ENCODE measurements around the gene GCH1. TPM values are rescaled to one million over a fixed set of nuclear protein-coding genes. Genes with fewer than 3 reads are reported as not detected.
"Not testable (repeated sequence)": the region's sequence is repeated elsewhere in the genome, so short reads cannot be mapped to it uniquely, and the experiment has no call there.

GCH1 gene
- total and polyA plus RNA-seq, 9 donors = 0.71 to 13.2 (median 2.6) TPM

- H3K36me3 ChIP-seq = no peaks in the 10 kb centered on the region
- TF ChIP-seq CTCF (IDR thresholded peaks at IDR 0.05) = no peak
- TF ChIP-seq EP300 (IDR thresholded peaks at IDR 0.05) = no peak
- TF ChIP-seq POLR2A (IDR thresholded peaks at IDR 0.05) = no peak
- no peaks in the 10 kb centered on the region for H3K27me3 ChIP-seq
- H3K27ac ChIP-seq = no peak overlapping the region
- 11 to 23% (median 15%) methylated on average over 5 of the region's 5 CpGs for WGBS, 3 donors
- no peak overlapping the region for H3K4me3 ChIP-seq
- no peaks in the 10 kb centered on the region for H3K9me3 ChIP-seq
- peak in 1 of 5 donors; percentile 14 for DNase-seq
- peaks cover 4% of the 10 kb centered on the region for H3K4me1 ChIP-seq (ENCODE audit: insufficient read depth)
- intact Hi-C loops (cut with DNase I) = no loop called here
These were observed 15.8 kb upstream of the GCH1 start for GRCh38 chr14:54918427-54918826.

GRCh38 chr14:54916101-54916500 is 13.5 kb upstream of the GCH1 start:
- intact Hi-C loops (cut with DNase I) = no loop called here
- no peak overlapping the region for H3K27ac ChIP-seq
- H3K4me3 ChIP-seq = no peak overlapping the region
- no peaks in the 10 kb centered on the region for H3K9me3 ChIP-seq
- TF ChIP-seq CTCF (IDR thresholded peaks at IDR 0.05) (no peak), POLR2A (IDR thresholded peaks at IDR 0.05) (no peak), EP300 (IDR thresholded peaks at IDR 0.05) (no peak)
- H3K36me3 ChIP-seq = no peaks in the 10 kb centered on the region
- no peak for DNase-seq
- no peaks in the 10 kb centered on the region for H3K27me3 ChIP-seq
- 74 to 83% (median 80%) methylated on average over 1 of the region's 1 CpG for WGBS, 3 donors
- H3K4me1 ChIP-seq (ENCODE audit: insufficient read depth) = peaks cover 2% of the 10 kb centered on the region

- no peaks in the 10 kb centered on the region for H3K4me1 ChIP-seq (ENCODE audit: insufficient read depth)
- TF ChIP-seq CTCF (IDR thresholded peaks at IDR 0.05) = no peak
- no peak for TF ChIP-seq POLR2A (IDR thresholded peaks at IDR 0.05)
- TF ChIP-seq EP300 (IDR thresholded peaks at IDR 0.05) = no peak
- DNase-seq = no peak
- H3K27me3 ChIP-seq = no peaks in the 10 kb centered on the region
- no peak overlapping the region for H3K27ac ChIP-seq
- H3K36me3 ChIP-seq = no peaks in the 10 kb centered on the region
- intact Hi-C loops (cut with DNase I) = no loop called here
- no peak overlapping the region for H3K4me3 ChIP-seq
- H3K9me3 ChIP-seq = no peaks in the 10 kb centered on the region
- WGBS, 3 donors = 79 to 86% (median 79%) methylated on average over 5 of the region's 5 CpGs
These were observed 7.4 kb upstream of the GCH1 start for GRCh38 chr14:54909817-54910558.

- H3K9me3 ChIP-seq; DNase-seq; H3K36me3 ChIP-seq; intact Hi-C loops (cut with DNase I); H3K4me3 ChIP-seq; H3K27ac ChIP-seq; H3K27me3 ChIP-seq; H3K4me1 ChIP-seq (ENCODE audit: insufficient read depth): not testable (repeated sequence)
- 86 to 93% (median 88%) methylated on average over 4 of the region's 4 CpGs for WGBS, 3 donors
These were observed 6.3 kb upstream of the GCH1 start for GRCh38 chr14:54908973-54909372.

- DNase-seq = no peak
- WGBS, 3 donors = 65 to 75% (median 70%) methylated on average over 4 of the region's 4 CpGs
- Histone ChIP-seq H3K36me3 (no peaks in the 10 kb centered on the region), H3K4me1 (ENCODE audit: insufficient read depth) (no peaks in the 10 kb centered on the region), H3K27ac (no peak overlapping the region), H3K27me3 (no peaks in the 10 kb centered on the region), H3K9me3 (no peaks in the 10 kb centered on the region), H3K4me3 (no peak overlapping the region)
- no peak for TF ChIP-seq CTCF (IDR thresholded peaks at IDR 0.05)
- TF ChIP-seq POLR2A (IDR thresholded peaks at IDR 0.05) = no peak
- no peak for TF ChIP-seq EP300 (IDR thresholded peaks at IDR 0.05)
- intact Hi-C loops (cut with DNase I) = no loop called here
These were observed 5.6 kb upstream of the GCH1 start for GRCh38 chr14:54908190-54908589.

Measured in ovary (tissue), 9 donors.